ENCODE data around the gene ERF. TPM values are rescaled to one million over a fixed set of nuclear protein-coding genes. Genes with fewer than 3 reads are reported as not detected.

ERF gene
- total RNA-seq, 1 donor from 2014 or later = 43.1 TPM

- Histone ChIP-seq H3K9ac (no peak overlapping the region), H3K79me2 (ENCODE audit: low read depth) (peaks cover 3% of the 10 kb centered on the region), H3K27ac (no peak overlapping the region), H3K4me2 (no peak overlapping the region), H3K36me3 (no peaks in the 10 kb centered on the region), H3K4me1 (no peaks in the 10 kb centered on the region), H3K4me3 (no peak overlapping the region), H3K9me3 (ENCODE audit: low read depth) (no peaks in the 10 kb centered on the region), H3F3A (ENCODE audit: low read depth) (peaks cover 30% of the 10 kb centered on the region), H4K20me1 (ENCODE audit: low read depth) (peaks cover 32% of the 10 kb centered on the region), H3K27me3 (no peaks in the 10 kb centered on the region), H2AFZ (replicated peaks) (no peak overlapping the region)
- TF ChIP-seq EZH2 (IDR thresholded peaks at IDR 0.05) = no peak
- no peak for TF ChIP-seq EZH2phosphoT487 (IDR thresholded peaks at IDR 0.05)
- TF ChIP-seq CTCF (IDR thresholded peaks at IDR 0.05) = no peak
- Mint-ChIP-seq H3K27me3 (ENCODE audit: insufficient read depth, low read depth) (peaks cover 10% of the 10 kb centered on the region), H3K27ac (no peak overlapping the region), H3K4me1 (peaks cover 7% of the 10 kb centered on the region), H3K36me3 (peaks cover 18% of the 10 kb centered on the region), H3K9me3 (no peaks in the 10 kb centered on the region), H3K4me3 (no peak overlapping the region)
- DNase-seq (ENCODE audit: low spot score) = no peak
These were observed 40.4 kb upstream of the ERF start for GRCh38 chr19:42295342-42295741.

- no peak overlapping the region for H3K27ac ChIP-seq
- H3F3A ChIP-seq (ENCODE audit: low read depth) = peaks cover 30% of the 10 kb centered on the region
- no peaks in the 10 kb centered on the region for H3K4me1 ChIP-seq
- DNase-seq (ENCODE audit: low spot score) = no peak
- no peak overlapping the region for H3K9ac ChIP-seq
- no peaks in the 10 kb centered on the region for H3K9me3 ChIP-seq (ENCODE audit: low read depth)
- H3K27ac Mint-ChIP-seq = no peak overlapping the region
- H3K4me1 Mint-ChIP-seq = peaks cover 2% of the 10 kb centered on the region
- no peaks in the 10 kb centered on the region for H3K9me3 Mint-ChIP-seq
- no peaks in the 10 kb centered on the region for H3K79me2 ChIP-seq (ENCODE audit: low read depth)
- H3K4me3 Mint-ChIP-seq = no peak overlapping the region
- no peaks in the 10 kb centered on the region for H3K27me3 ChIP-seq
- H4K20me1 ChIP-seq (ENCODE audit: low read depth) = peaks cover 40% of the 10 kb centered on the region
- peaks cover 5% of the 10 kb centered on the region for H3K27me3 Mint-ChIP-seq (ENCODE audit: insufficient read depth, low read depth)
- no peak overlapping the region for H3K4me3 ChIP-seq
- H3K36me3 ChIP-seq = no peaks in the 10 kb centered on the region
- H2AFZ ChIP-seq (replicated peaks) = no peak overlapping the region
- H3K4me2 ChIP-seq = no peak overlapping the region
- H3K36me3 Mint-ChIP-seq = peaks cover 16% of the 10 kb centered on the region
- TF ChIP-seq EZH2phosphoT487 (IDR thresholded peaks at IDR 0.05) (no peak), EZH2 (IDR thresholded peaks at IDR 0.05) (no peak), CTCF (IDR thresholded peaks at IDR 0.05) (no peak)
These were observed 39.7 kb upstream of the ERF start for GRCh38 chr19:42294471-42295137.

- no peak for DNase-seq (ENCODE audit: low spot score)
- H3K27ac ChIP-seq = no peak overlapping the region
- H3K9ac ChIP-seq = no peak overlapping the region
- TF ChIP-seq EZH2 (IDR thresholded peaks at IDR 0.05) (no peak), CTCF (IDR thresholded peaks at IDR 0.05) (no peak), EZH2phosphoT487 (IDR thresholded peaks at IDR 0.05) (no peak)
- no peak overlapping the region for H2AFZ ChIP-seq (replicated peaks)
- H3K36me3 Mint-ChIP-seq = peaks cover 16% of the 10 kb centered on the region
- H3F3A ChIP-seq (ENCODE audit: low read depth) = peaks cover 30% of the 10 kb centered on the region
- no peak overlapping the region for H3K27ac Mint-ChIP-seq
- peaks cover 2% of the 10 kb centered on the region for H3K4me1 Mint-ChIP-seq
- H3K9me3 Mint-ChIP-seq = no peaks in the 10 kb centered on the region
- no peaks in the 10 kb centered on the region for H3K9me3 ChIP-seq (ENCODE audit: low read depth)
- H3K79me2 ChIP-seq (ENCODE audit: low read depth) = no peaks in the 10 kb centered on the region
- H3K36me3 ChIP-seq = no peaks in the 10 kb centered on the region
- no peaks in the 10 kb centered on the region for H3K4me1 ChIP-seq
- H4K20me1 ChIP-seq (ENCODE audit: low read depth) = peaks cover 44% of the 10 kb centered on the region
- H3K4me3 ChIP-seq = no peak overlapping the region
- peaks cover 5% of the 10 kb centered on the region for H3K27me3 Mint-ChIP-seq (ENCODE audit: insufficient read depth, low read depth)
- H3K27me3 ChIP-seq = no peaks in the 10 kb centered on the region
- no peak overlapping the region for H3K4me2 ChIP-seq
- H3K4me3 Mint-ChIP-seq = no peak overlapping the region
These were observed 39.0 kb upstream of the ERF start for GRCh38 chr19:42293948-42294347.
